Suppressor macrophage (primary cell): ENCODE data around the gene C13orf46.

Experiments used
- DNase-seq, 4 experiments: peaks; one replicate each; pipeline ENCODE4 v3.0.0-alpha.2; 2020 to 2022

Gene C13orf46

GRCh38 chr13:114009590-114010400 is 35.9 kb upstream of the C13orf46 start:
- DNase-seq, result no peak

DNA sequence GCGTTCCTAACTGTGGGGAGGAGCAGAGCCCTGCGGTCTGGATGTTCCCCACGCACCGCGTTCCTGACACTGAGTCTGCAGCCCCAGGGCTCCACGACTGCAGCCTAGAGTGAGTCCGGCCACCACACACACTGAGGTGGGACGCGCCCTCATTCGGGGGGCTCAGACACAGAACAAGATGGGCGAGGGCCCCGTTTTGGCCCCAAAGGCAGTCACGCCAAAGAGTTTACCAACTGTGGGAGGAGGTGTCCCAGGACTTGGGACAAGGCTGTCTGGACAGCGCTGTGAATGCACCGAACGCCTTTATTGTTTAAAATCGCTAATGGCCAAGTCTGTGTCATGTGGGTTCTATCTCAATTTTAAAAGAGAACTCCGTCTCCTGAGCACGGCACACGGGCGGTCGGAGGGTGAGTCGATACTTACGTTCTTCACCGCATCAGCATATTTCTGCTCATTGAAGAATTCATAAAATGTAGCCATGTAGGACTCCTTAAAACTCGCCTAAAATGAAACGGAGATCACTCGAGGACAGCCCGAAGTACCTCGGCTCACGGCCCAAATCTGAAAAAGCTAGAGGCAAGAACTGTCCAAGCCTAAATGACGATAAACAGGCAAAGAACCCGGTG is 35.2 kb upstream of the C13orf46 start:
- no peak for DNase-seq

DNA sequence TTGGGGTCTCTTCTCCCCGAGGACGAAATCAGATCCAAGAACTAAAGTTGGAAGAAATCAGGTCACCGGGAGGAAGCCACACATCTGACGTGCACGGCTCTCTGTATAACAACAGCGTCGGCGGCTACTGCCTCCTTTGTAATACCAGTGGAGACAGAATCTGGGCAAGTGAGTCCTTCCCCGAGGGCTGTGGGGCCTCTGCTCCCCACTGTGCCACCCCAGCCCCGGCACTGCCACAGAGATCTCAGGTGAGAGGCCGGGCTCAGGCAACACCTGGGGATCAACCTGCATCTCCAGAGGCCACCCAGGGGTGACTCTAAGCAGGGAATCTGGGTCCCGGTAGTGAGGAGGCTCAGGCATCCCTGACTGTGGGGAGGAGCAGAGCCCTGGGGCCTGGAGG is 33.7 kb upstream of the C13orf46 start:
- no peak for DNase-seq

DNA sequence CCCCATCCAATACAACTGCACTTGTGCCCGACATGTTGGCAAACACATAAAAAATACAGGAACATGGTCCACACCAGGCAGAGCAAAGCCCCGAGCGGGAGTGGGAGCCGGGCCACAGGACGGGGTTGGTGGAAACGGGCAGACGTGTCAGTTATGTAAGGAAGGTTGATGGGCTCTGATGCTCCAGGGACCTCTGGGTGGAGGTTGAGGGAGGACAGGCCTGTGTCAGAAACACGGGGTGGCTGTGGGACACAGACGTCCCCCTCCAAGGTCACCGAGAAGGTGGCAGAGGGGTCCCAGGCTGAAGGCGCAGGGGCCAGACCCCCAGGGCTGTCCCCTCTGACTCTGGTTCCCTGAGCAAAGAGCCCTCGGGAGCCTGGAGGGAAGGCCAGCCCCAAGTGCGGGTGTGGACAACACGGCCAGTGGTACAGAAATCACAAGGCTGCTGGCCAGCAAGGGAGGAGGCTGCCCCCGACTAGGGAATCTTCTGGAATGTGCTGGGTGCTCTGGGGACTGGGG is 31.4 kb upstream of the C13orf46 start:
- DNase-seq, result no peak

DNA sequence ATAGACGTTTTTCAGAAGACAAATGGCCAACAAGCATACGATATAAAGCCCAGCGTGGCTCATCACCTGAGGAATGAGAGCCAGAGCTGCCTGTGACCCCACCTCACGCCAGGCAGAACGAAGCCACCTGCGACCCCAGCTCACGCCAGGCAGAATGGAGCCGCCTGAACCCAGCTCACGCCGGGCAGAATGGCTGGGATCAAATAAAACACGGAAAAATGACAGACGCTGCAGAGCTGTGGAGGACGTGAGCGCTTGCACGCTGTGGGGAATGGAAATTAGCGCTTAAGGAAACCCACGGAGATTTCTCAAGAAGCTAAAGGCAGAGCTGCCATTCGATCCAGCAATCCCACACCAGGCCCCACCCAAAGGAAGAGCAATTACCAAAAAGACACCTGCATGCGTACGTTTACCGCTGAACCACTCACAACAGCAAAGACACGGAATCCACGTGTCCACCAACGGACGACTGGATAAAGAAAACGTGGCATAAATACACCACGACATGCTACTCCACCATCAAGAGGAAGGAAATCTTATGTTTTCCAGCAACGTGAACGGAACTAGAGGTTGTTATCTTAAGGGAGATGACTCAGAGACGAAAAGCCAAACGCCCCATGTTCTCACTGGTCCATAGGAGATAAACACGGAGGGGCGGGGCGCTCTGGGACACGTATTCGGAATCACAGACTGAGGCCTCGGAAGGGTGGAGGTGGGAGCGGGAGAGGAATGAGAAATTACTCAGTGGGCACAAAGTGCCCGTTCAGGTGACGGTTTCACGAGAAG is 30.7 kb upstream of the C13orf46 start:
- no peak for DNase-seq

GRCh38 chr13:114002771-114003321 is 29.0 kb upstream of the C13orf46 start:
- DNase-seq, result no peak

DNA sequence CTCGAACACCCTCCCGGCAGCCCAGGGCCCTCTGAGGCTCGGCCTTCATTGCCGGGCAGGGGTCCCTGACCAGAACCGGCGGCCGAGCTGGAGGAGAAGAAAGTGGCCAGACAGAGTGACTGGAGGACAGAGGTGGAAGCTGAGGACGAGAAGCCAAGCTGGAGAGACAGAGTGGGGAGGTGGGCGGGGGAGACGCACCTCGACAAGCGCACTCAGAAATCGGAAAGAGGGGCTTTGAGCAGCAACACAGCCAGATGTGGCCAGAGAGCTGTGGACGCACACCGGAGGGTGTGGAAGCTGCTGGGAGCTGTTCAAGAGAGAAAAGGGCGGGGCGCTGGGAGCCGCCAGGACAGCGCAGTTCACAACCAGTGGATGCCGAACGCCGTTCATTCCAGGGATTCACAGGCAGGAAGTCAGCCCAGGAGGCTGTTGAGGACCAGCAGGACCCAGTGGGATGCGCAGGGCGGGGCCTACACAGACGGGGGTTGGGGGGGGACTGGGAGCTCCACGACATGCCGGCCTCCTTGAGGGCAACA is 28.2 kb upstream of the C13orf46 start:
- no peak for DNase-seq

DNA sequence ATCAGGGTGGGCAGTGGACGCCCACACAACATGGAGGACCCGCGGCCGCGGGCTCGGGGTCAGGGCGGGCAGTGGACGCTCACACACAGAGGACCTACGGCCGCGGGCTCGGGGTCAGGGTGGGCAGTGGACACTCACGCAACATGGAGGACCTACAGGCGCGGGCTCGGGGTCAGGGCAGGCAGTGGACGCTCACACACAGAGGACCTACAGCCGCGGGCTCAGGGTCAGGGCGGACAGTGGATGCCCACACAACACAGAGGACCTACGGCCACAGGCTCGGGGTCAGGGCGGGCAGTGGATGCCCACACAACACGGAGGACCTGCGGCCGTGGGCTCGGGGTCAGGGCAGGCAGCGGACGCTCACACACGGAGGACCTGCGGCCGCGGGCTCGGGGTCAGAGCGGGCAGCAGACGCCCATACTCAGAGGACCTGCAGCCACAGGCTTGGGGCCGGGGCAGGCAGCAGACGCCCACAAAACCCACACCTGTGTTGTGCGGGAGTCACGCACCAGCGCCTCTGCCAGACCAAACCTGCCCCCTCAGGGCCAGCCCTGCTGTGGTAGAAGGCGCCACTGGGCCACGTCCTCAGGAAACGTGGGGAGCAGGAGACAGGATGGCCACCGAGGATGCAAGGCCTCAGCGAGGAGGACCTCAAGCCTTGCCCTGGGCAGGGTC is 27.6 kb upstream of the C13orf46 start:
- no peak for DNase-seq

- DNase-seq, result no peak
Measured at GRCh38 chr13:114000151-114001040, 26.5 kb upstream of the C13orf46 start.

- no peak for DNase-seq
Measured at GRCh38 chr13:113999618-113999910, 25.7 kb upstream of the C13orf46 start.

GRCh38 chr13:113998781-113999617 is 25.1 kb upstream of the C13orf46 start:
- no peak for DNase-seq

GRCh38 chr13:113997845-113998751 is 24.2 kb upstream of the C13orf46 start:
- DNase-seq, result no peak

- DNase-seq, result no peak
Measured at GRCh38 chr13:113996912-113997745, 23.3 kb upstream of the C13orf46 start.

DNA sequence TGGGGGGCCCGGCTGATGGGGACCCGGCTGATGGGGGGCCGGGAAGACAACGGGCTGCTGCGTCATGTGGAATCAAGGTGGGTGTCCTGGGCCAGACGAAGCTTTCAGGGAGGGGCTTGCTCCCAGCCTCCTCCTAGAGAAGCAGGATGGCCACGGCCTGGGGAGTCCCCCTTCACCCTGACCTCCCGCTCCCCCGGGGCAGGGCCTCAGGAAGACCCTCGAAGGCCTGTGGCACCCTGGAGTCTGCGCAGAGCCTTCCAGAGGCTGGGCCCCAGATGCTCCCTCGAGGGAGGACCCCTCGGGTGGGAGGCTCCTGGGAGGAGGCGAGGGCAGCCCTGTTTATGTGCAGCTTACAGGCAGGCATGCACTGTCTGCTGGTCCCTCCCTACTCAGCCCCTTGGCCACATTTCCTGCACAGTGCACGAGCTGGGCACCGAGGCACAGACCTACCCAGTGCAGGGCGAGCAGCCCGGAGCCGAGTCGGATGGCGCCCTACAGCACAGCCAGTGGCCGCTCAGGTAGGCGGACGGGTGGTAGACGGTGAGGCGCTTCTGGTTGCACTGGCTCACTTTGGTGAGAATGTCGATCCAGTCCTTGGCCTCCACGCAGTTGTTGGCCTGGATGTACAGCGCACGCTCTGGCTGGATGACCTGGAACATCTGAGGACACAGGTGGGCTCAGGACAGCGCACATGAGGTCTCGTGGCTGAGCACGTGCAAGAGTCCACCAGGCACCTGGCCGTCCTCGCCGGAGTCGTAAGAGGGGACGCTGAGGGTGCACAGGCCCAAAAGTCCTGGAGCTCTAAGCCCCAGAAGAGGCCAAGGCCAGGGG is 22.4 kb upstream of the C13orf46 start:
- no peak for DNase-seq

DNA sequence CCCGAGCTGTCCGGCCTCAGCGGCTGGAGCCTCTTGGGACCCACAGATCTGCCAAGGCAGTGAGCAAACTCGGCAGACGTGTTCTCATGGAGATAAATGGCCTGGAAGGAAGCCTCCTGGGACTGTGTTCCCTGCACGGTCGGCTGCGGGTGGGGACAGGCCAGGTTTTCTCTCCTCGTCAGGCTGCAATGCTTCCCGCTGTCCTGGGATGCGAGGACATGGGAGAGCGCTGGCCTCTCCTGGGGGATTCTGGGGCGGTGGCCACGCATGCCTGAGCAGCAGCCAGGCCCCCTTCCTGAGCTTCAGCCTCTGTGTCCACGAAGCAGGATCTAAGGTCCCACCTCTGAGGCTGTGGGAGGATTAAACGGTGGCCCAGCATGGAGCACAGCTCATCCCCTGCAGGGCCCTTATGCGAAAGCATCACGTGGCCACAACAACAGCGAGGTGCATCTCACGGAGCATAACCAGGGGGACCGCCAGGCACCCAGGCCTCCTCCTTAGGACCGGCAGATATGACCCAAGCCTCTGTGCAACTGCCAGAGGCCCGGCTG is 21.2 kb upstream of the C13orf46 start:
- DNase-seq, result no peak

GRCh38 chr13:113992276-113993005 is 18.6 kb upstream of the C13orf46 start:
- DNase-seq, result no peak
